Upper lobe of left lung (tissue), 6 donors: ENCODE data around the gene MACROD2. TPM values are rescaled to one million over a fixed set of nuclear protein-coding genes. Genes with fewer than 3 reads are reported as not detected.

Experiments
- ATAC-seq, 2 donors: fragments of 200-7000 bp; cut with Tn5 transposase; one replicate each; pipeline ENCODE4 v1.9.1; 2022; ENCODE audit warnings: mild to moderate bottlenecking in 2 of 2, moderate library complexity in 2 of 2; ENCODE audit not compliant: low FRiP score in 2 of 2
- DNase-seq, 2 donors: peaks; one replicate each; pipeline ENCODE4 v3.0.0-alpha.2; 2019 to 2020
- H3K27ac ChIP-seq, 4 donors: fragments of 200-600 bp; sonication (generic); one replicate each; pipeline ENCODE4 v1.5.1; 2016 to 2019
- H3K27me3 ChIP-seq, 4 donors: fragments of 200-600 bp; sonication (generic); one replicate each; pipeline ENCODE4 v1.5.1; 2017 to 2019
- H3K36me3 ChIP-seq, 4 donors: fragments of 200-600 bp; sonication (generic); one replicate each; pipeline ENCODE4 v1.5.1; 2016 to 2019
- H3K4me1 ChIP-seq, 4 donors: fragments of 200-600 bp; sonication (generic); one replicate each; pipeline ENCODE4 v1.5.1; 2018 to 2019
- H3K4me3 ChIP-seq, 4 donors: fragments of 200-600 bp; sonication (generic); one replicate each; pipeline ENCODE4 v1.5.1; 2017 to 2019; ENCODE audit warnings: mild to moderate bottlenecking in 2 of 4, moderate library complexity in 1 of 4
- H3K9me3 ChIP-seq, 4 donors: fragments of 200-600 bp; sonication (generic); one replicate each; pipeline ENCODE4 v1.5.1; 2018 to 2019
- CTCF ChIP-seq, 6 experiments: fragments of 450-650 bp in 4 of 6; fragments of 200-600 bp in 2 of 6; sonication (generic) in 2 of 6; IDR thresholded peaks; one replicate each; pipeline ENCODE4 v1.5.1; 2016 to 2019; ENCODE audit warnings: antibody characterized with exemption in 6 of 6
- EP300 ChIP-seq, 4 donors: sonication (generic); formaldehyde crosslinking; IDR thresholded peaks; one replicate each; pipeline ENCODE4 v1.5.1; 2017; ENCODE audit warnings: antibody characterized with exemption in 4 of 4, control low read depth in 2 of 4
- POLR2A ChIP-seq, 4 donors: fragments of 450-650 bp; IDR thresholded peaks; one replicate each; pipeline ENCODE4 v1.5.1; 2016 to 2017; ENCODE audit warnings: antibody characterized with exemption in 4 of 4, mild to moderate bottlenecking in 2 of 4
- POLR2AphosphoS5 ChIP-seq, 2 donors: sonication (generic); formaldehyde crosslinking; IDR thresholded peaks; one replicate each; pipeline ENCODE4 v1.5.1; 2017; ENCODE audit warnings: antibody characterized with exemption in 2 of 2
- WGBS, 2 donors: methylation state at CpG; one replicate each; pipeline ENCODE4 v1.1.5; 2017 to 2018; 5-methylcytosine and 5-hydroxymethylcytosine counted together
- total RNA-seq, 6 donors: library from RNA; depleted of rRNA in 4 of 6; stranded (reverse); fragments of >200 nt in 4 of 6; gene quantifications; one replicate each; pipeline versions ENCODE4 v1.1.0 to v1.2.1, GENCODE V29; 2016 to 2021
- donor health status: DM: no; HTN: no; CAD: no; lungs with moderate emphysema.
- donor health status: DM: no; HTN: yes; CAD: no; lungs with severe emphysema.

MACROD2 gene
- total RNA-seq, 6 donors from 2014 or later = 20.7 to 84.3 (median 36.3) TPM

- no peaks in the 10 kb centered on the region for H3K27me3 ChIP-seq
- TF ChIP-seq POLR2A (IDR thresholded peaks at IDR 0.05) = no peak
- no peak for TF ChIP-seq EP300 (IDR thresholded peaks at IDR 0.05)
- TF ChIP-seq CTCF (IDR thresholded peaks at IDR 0.05) = no peak
- no peak for TF ChIP-seq POLR2AphosphoS5 (IDR thresholded peaks at IDR 0.05)
- DNase-seq = no peak
- no peak overlapping the region for H3K4me3 ChIP-seq
- no peak overlapping the region for H3K27ac ChIP-seq
- no peaks in the 10 kb centered on the region for H3K36me3 ChIP-seq
- H3K4me1 ChIP-seq = no peaks in the 10 kb centered on the region
- WGBS, 2 donors = 46 to 68% methylated on average over 1 of the region's 1 CpG
- no peak for ATAC-seq
- no peaks in the 10 kb centered on the region for H3K9me3 ChIP-seq
Observed at GRCh38 chr20:15675813-15676484, 1680.6 kb downstream of the MACROD2 start.

GRCh38 chr20:15676815-15677214, 1681.5 kb downstream of the MACROD2 start:
- Histone ChIP-seq H3K4me3 (no peak overlapping the region), H3K9me3 (no peaks in the 10 kb centered on the region), H3K36me3 (no peaks in the 10 kb centered on the region), H3K4me1 (no peaks in the 10 kb centered on the region), H3K27me3 (no peaks in the 10 kb centered on the region), H3K27ac (no peak overlapping the region)
- ATAC-seq = no peak
- TF ChIP-seq POLR2AphosphoS5 (IDR thresholded peaks at IDR 0.05) = no peak
- no peak for TF ChIP-seq EP300 (IDR thresholded peaks at IDR 0.05)
- no peak for TF ChIP-seq CTCF (IDR thresholded peaks at IDR 0.05)
- no peak for TF ChIP-seq POLR2A (IDR thresholded peaks at IDR 0.05)
- 75 to 84% methylated on average over 2 of the region's 2 CpGs for WGBS, 2 donors
- no peak for DNase-seq

- no peak overlapping the region for H3K27ac ChIP-seq
- H3K27me3 ChIP-seq = no peaks in the 10 kb centered on the region
- TF ChIP-seq EP300 (IDR thresholded peaks at IDR 0.05) (no peak), POLR2AphosphoS5 (IDR thresholded peaks at IDR 0.05) (no peak), POLR2A (IDR thresholded peaks at IDR 0.05) (no peak), CTCF (IDR thresholded peaks at IDR 0.05) (no peak)
- H3K36me3 ChIP-seq = no peaks in the 10 kb centered on the region
- DNase-seq (no peak), ATAC-seq (no peak)
- H3K4me3 ChIP-seq = no peak overlapping the region
- no peaks in the 10 kb centered on the region for H3K9me3 ChIP-seq
- WGBS, 2 donors = 82 to 86% methylated on average over 2 of the region's 2 CpGs
- no peaks in the 10 kb centered on the region for H3K4me1 ChIP-seq
Observed at GRCh38 chr20:15682690-15683089, 1687.4 kb downstream of the MACROD2 start.

- Histone ChIP-seq H3K27me3 (no peaks in the 10 kb centered on the region), H3K27ac (no peak overlapping the region), H3K36me3 (no peaks in the 10 kb centered on the region), H3K9me3 (peaks cover 0 to 2% (median 0%) of the 10 kb centered on the region in 4 donors), H3K4me1 (no peaks in the 10 kb centered on the region), H3K4me3 (no peak overlapping the region)
- 90 to 94% methylated on average over 1 of the region's 1 CpG for WGBS, 2 donors
- ATAC-seq (no peak), DNase-seq (no peak)
- TF ChIP-seq CTCF (IDR thresholded peaks at IDR 0.05) (no peak), POLR2AphosphoS5 (IDR thresholded peaks at IDR 0.05) (no peak), EP300 (IDR thresholded peaks at IDR 0.05) (no peak), POLR2A (IDR thresholded peaks at IDR 0.05) (no peak)
Observed at GRCh38 chr20:15692570-15692969, 1697.3 kb downstream of the MACROD2 start.
